Mesodermal cell (in vitro differentiated cells): Measurements from ENCODE around the gene TRIM69.

Experiments used
- H3K27ac ChIP-seq: 2 replicates; pipeline ENCODE4 v1.7.0; 2013; ENCODE audit warnings: mild to moderate bottlenecking, low read depth, low read length, moderate library complexity; ENCODE audit not compliant: severe bottlenecking
- H3K36me3 ChIP-seq: 2 replicates; pipeline ENCODE4 v1.7.1; 2013; ENCODE audit warnings: mild to moderate bottlenecking, low read length, moderate library complexity; ENCODE audit not compliant: control insufficient read depth, insufficient read depth
- H3K4me1 ChIP-seq: one replicate; pipeline ENCODE4 v1.7.1; 2013; ENCODE audit warnings: mild to moderate bottlenecking, low read length; ENCODE audit not compliant: insufficient read depth, control insufficient read depth, poor library complexity, severe bottlenecking
- H3K4me3 ChIP-seq: 2 replicates; pipeline ENCODE4 v1.7.0; 2013; ENCODE audit warnings: low read length, control low read depth, mild to moderate bottlenecking; ENCODE audit not compliant: insufficient read depth, poor library complexity, severe bottlenecking; ENCODE audit errors: extremely low read depth
- H3K9me3 ChIP-seq: 2 replicates; pipeline ENCODE4 v1.7.1; 2013; ENCODE audit warnings: mild to moderate bottlenecking, low read length, moderate library complexity; ENCODE audit not compliant: control insufficient read depth
- WGBS, 2 experiments: methylation state at CpG; one replicate each; pipeline ENCODE4 v1.1.5; 2013; ENCODE audit warnings: missing lambda C conversion rate in 2 of 2; ENCODE audit not compliant: insufficient coverage in 2 of 2; 5-methylcytosine and 5-hydroxymethylcytosine counted together

The TRIM69 gene

DNA sequence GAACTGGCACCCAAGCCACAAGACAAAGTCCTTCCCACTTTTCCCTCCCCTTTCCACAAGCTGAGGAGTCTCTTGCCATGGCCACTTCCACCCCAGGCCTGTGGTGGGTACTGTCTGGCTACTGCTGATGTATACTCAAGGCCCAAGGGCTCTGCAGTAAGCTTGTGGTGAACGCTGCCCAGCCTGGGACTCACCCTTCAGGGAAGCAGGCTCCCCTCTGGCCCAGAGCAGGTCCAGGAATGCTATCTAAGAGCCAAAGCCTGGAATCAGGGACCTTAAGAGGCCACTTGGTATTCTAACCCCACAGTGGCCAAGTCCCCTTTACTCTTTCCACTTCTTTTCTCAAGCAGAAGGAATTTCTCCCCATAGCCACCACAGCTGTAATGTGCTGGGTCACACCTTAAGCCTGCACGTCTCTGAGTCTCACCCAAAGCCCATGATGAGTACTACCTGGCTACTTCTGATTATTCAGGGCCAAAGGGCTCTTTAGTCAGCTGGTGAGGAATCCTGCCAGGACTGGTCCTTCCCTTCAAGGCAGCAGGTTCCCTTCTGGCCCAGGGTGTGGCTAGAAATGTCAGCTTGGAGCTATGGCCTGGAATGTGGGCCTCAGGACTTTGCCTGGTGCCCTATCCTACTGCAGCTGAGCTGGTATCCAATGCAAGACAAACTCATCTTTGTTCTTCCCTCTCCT is 29.2 kb upstream of the TRIM69 start:
- WGBS, 2 experiments: 83 to 100% methylated on average over 1 to 2 of the region's 2 CpGs
- H3K4me3 ChIP-seq: no peak overlapping the region
- H3K36me3 ChIP-seq: no peaks in the 10 kb centered on the region
- no peak overlapping the region for H3K27ac ChIP-seq
- no peaks in the 10 kb centered on the region for H3K4me1 ChIP-seq
- no peaks in the 10 kb centered on the region for H3K9me3 ChIP-seq

DNA sequence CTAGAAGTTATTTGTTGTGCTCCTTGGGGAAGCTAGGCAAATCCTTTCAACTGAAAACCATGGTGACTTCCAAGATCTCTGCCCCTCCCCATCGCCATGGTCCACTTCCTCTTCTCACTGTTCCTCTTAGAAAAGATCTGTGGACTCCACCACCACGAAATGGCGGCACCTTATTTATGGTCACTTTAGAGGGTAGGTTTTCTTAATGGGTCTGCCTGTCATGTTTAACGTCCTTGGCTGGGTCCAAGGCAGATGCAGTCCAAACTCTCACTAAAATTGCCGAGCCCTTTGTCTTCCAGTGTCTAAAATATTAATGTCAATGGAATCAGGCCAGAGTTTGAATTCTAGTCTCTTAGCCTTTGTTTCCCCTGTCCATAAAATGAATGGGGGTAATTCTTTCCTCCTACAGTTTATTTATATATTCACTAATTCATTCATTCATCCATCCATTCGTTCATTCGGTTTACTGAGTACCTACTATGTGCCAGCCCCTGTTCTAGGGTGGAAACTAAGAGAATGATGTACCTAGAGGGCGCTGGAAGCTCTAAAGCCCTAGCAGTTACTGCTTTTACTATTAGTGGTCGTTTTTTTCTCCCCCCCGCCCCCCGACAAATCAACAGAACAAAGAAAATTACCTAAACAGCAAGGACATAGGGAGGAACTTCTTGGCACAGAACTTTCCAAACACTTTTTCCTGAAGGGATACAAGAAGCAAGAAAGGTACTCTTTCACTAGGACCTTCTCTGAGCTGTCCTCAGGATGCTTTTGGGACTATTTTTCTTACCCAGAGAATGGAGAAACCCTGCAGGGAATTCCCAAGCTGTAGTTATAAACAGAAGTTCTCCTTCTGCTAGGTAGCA is 25.9 kb upstream of the TRIM69 start:
- WGBS, 2 experiments: 38 to 60% methylated on average over 3 to 4 of the region's 11 CpGs
- peaks cover under 1% of the 10 kb centered on the region for H3K36me3 ChIP-seq
- H3K27ac ChIP-seq: peak overlapping the region; percentile 94
- no peaks in the 10 kb centered on the region for H3K9me3 ChIP-seq
- H3K4me1 ChIP-seq: peaks cover 7% of the 10 kb centered on the region
- peak overlapping the region; percentile 76 for H3K4me3 ChIP-seq

DNA sequence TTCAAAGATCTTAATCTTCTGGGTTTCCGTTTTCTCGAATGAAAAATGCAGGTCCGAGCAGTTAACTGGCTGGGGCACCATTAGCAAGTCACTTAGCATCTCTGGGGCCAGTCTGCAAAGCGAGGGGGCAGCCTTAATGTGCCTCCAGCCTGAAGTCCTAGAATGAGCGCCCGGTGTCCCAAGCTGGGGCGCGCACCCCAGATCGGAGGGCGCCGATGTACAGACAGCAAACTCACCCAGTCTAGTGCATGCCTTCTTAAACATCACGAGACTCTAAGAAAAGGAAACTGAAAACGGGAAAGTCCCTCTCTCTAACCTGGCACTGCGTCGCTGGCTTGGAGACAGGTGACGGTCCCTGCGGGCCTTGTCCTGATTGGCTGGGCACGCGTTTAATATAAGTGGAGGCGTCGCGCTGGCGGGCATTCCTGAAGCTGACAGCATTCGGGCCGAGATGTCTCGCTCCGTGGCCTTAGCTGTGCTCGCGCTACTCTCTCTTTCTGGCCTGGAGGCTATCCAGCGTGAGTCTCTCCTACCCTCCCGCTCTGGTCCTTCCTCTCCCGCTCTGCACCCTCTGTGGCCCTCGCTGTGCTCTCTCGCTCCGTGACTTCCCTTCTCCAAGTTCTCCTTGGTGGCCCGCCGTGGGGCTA is 25.1 kb upstream of the TRIM69 start, which contains the start of the genes B2M and PATL2:
Gene B2M, plus strand, starts transcription at position 422 of the 647 bp plus-strand sequence. Its CDS starts 30 bp downstream, at position 452.
Gene PATL2, minus strand, starts transcription at position 228 of the 647 bp plus-strand sequence. CDS start 34,833 bp downstream, outside the sequence.
- WGBS, 2 experiments: 0% methylated on average over 32 to 33 of the region's 37 CpGs
- peaks cover 8% of the 10 kb centered on the region for H3K36me3 ChIP-seq
- H3K9me3 ChIP-seq: no peaks in the 10 kb centered on the region
- H3K4me1 ChIP-seq: peaks cover 7% of the 10 kb centered on the region
- peak within 1 kb of the TSS; percentile 94 for H3K27ac ChIP-seq
- peak within 1 kb of the TSS; percentile 76 for H3K4me3 ChIP-seq

DNA sequence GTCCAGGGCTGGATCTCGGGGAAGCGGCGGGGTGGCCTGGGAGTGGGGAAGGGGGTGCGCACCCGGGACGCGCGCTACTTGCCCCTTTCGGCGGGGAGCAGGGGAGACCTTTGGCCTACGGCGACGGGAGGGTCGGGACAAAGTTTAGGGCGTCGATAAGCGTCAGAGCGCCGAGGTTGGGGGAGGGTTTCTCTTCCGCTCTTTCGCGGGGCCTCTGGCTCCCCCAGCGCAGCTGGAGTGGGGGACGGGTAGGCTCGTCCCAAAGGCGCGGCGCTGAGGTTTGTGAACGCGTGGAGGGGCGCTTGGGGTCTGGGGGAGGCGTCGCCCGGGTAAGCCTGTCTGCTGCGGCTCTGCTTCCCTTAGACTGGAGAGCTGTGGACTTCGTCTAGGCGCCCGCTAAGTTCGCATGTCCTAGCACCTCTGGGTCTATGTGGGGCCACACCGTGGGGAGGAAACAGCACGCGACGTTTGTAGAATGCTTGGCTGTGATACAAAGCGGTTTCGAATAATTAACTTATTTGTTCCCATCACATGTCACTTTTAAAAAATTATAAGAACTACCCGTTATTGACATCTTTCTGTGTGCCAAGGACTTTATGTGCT is 24.5 kb upstream of the TRIM69 start:
- peak overlapping the region; percentile 94 for H3K27ac ChIP-seq
- H3K9me3 ChIP-seq: no peaks in the 10 kb centered on the region
- peak overlapping the region; percentile 76 for H3K4me3 ChIP-seq
- peaks cover 7% of the 10 kb centered on the region for H3K4me1 ChIP-seq
- peaks cover 15% of the 10 kb centered on the region for H3K36me3 ChIP-seq
- WGBS, 2 experiments: 9 to 11% methylated on average over 26 to 28 of the region's 46 CpGs

DNA sequence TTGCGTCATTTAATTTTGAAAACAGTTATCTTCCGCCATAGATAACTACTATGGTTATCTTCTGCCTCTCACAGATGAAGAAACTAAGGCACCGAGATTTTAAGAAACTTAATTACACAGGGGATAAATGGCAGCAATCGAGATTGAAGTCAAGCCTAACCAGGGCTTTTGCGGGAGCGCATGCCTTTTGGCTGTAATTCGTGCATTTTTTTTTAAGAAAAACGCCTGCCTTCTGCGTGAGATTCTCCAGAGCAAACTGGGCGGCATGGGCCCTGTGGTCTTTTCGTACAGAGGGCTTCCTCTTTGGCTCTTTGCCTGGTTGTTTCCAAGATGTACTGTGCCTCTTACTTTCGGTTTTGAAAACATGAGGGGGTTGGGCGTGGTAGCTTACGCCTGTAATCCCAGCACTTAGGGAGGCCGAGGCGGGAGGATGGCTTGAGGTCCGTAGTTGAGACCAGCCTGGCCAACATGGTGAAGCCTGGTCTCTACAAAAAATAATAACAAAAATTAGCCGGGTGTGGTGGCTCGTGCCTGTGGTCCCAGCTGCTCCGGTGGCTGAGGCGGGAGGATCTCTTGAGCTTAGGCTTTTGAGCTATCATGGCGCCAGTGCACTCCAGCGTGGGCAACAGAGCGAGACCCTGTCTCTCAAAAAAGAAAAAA is 23.9 kb upstream of the TRIM69 start:
- Histone ChIP-seq H3K9me3 (no peaks in the 10 kb centered on the region), H3K27ac (peak overlapping the region; percentile 39), H3K36me3 (peaks cover 21% of the 10 kb centered on the region), H3K4me3 (peak overlapping the region; percentile 76), H3K4me1 (peaks cover 7% of the 10 kb centered on the region)
- 81 to 90% methylated on average over 20 to 21 of the region's 24 CpGs for WGBS, 2 experiments

DNA sequence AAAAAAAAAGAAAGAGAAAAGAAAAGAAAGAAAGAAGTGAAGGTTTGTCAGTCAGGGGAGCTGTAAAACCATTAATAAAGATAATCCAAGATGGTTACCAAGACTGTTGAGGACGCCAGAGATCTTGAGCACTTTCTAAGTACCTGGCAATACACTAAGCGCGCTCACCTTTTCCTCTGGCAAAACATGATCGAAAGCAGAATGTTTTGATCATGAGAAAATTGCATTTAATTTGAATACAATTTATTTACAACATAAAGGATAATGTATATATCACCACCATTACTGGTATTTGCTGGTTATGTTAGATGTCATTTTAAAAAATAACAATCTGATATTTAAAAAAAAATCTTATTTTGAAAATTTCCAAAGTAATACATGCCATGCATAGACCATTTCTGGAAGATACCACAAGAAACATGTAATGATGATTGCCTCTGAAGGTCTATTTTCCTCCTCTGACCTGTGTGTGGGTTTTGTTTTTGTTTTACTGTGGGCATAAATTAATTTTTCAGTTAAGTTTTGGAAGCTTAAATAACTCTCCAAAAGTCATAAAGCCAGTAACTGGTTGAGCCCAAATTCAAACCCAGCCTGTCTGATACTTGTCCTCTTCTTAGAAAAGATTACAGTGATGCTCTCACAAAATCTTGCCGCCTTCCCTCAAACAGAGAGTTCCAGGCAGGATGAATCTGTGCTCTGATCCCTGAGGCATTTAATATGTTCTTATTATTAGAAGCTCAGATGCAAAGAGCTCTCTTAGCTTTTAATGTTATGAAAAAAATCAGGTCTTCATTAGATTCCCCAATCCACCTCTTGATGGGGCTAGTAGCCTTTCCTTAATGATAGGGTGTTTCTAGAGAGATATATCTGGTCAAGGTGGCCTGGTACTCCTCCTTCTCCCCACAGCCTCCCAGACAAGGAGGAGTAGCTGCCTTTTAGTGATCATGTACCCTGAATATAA is 23.0 kb upstream of the TRIM69 start:
- peaks cover 27% of the 10 kb centered on the region for H3K36me3 ChIP-seq
- H3K4me1 ChIP-seq: peaks cover 7% of the 10 kb centered on the region
- WGBS, 2 experiments: no CpG with 5 or more reads among the region's 5 CpGs
- no peak overlapping the region for H3K4me3 ChIP-seq
- H3K9me3 ChIP-seq: no peaks in the 10 kb centered on the region
- H3K27ac ChIP-seq: no peak overlapping the region

DNA sequence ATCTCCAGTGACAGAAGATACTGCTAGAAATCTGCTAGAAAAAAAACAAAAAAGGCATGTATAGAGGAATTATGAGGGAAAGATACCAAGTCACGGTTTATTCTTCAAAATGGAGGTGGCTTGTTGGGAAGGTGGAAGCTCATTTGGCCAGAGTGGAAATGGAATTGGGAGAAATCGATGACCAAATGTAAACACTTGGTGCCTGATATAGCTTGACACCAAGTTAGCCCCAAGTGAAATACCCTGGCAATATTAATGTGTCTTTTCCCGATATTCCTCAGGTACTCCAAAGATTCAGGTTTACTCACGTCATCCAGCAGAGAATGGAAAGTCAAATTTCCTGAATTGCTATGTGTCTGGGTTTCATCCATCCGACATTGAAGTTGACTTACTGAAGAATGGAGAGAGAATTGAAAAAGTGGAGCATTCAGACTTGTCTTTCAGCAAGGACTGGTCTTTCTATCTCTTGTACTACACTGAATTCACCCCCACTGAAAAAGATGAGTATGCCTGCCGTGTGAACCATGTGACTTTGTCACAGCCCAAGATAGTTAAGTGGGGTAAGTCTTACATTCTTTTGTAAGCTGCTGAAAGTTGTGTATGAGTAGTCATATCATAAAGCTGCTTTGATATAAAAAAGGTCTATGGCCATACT is 21.1 kb upstream of the TRIM69 start:
- H3K27ac ChIP-seq: no peak overlapping the region
- no peak overlapping the region for H3K4me3 ChIP-seq
- no peaks in the 10 kb centered on the region for H3K9me3 ChIP-seq
- H3K36me3 ChIP-seq: peaks cover 30% of the 10 kb centered on the region
- 95 to 98% methylated on average over 4 to 5 of the region's 6 CpGs for WGBS, 2 experiments
- H3K4me1 ChIP-seq: peaks cover 7% of the 10 kb centered on the region

DNA sequence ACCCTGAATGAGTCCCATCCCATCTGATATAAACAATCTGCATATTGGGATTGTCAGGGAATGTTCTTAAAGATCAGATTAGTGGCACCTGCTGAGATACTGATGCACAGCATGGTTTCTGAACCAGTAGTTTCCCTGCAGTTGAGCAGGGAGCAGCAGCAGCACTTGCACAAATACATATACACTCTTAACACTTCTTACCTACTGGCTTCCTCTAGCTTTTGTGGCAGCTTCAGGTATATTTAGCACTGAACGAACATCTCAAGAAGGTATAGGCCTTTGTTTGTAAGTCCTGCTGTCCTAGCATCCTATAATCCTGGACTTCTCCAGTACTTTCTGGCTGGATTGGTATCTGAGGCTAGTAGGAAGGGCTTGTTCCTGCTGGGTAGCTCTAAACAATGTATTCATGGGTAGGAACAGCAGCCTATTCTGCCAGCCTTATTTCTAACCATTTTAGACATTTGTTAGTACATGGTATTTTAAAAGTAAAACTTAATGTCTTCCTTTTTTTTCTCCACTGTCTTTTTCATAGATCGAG is 20.5 kb upstream of the TRIM69 start:
- Histone ChIP-seq H3K36me3 (peaks cover 30% of the 10 kb centered on the region), H3K4me1 (peaks cover 7% of the 10 kb centered on the region), H3K9me3 (no peaks in the 10 kb centered on the region), H3K4me3 (no peak overlapping the region), H3K27ac (no peak overlapping the region)
- WGBS, 2 experiments: 100% methylated on average over 1 of the region's 2 CpGs; no CpG with 5 or more reads in 1 of the 2 experiments
